Measurements from ENCODE around the gene PTPRT.
"Not testable (repeated sequence)": the region's sequence is repeated elsewhere in the genome, so short reads cannot be mapped to it uniquely, and the experiment has no call there.

Gene PTPRT

GRCh38 chr20:42252116-42252515, 937.6 kb downstream of the PTPRT start:
- DNase-seq (ENCODE audit: low read depth in 1 of 2, low spot score in 1 of 2): no peak

GRCh38 chr20:42218621-42219374, 970.9 kb downstream of the PTPRT start:
- no peak for DNase-seq (ENCODE audit: low read depth in 1 of 2, low spot score in 1 of 2)

GRCh38 chr20:42214074-42214473, 975.6 kb downstream of the PTPRT start:
- DNase-seq (ENCODE audit: low read depth in 1 of 2, low spot score in 1 of 2): no peak

- DNase-seq (ENCODE audit: low read depth in 1 of 2, low spot score in 1 of 2): no peak
Observed at GRCh38 chr20:42212391-42212790, 977.3 kb downstream of the PTPRT start.

- DNase-seq (ENCODE audit: low read depth in 1 of 2, low spot score in 1 of 2): not testable (repeated sequence)
Observed at GRCh38 chr20:42206557-42206956, 983.1 kb downstream of the PTPRT start.

- DNase-seq (ENCODE audit: low read depth in 1 of 2, low spot score in 1 of 2): no peak
Observed at GRCh38 chr20:42204109-42204660, 985.5 kb downstream of the PTPRT start.

- no peak for DNase-seq (ENCODE audit: low read depth in 1 of 2, low spot score in 1 of 2)
Observed at GRCh38 chr20:42197599-42197998, 992.1 kb downstream of the PTPRT start.

- DNase-seq (ENCODE audit: low read depth in 1 of 2, low spot score in 1 of 2): no peak
Observed at GRCh38 chr20:42193119-42193518, 996.6 kb downstream of the PTPRT start.

- DNase-seq (ENCODE audit: low read depth in 1 of 2, low spot score in 1 of 2): no peak
Observed at GRCh38 chr20:42192321-42192720, 997.4 kb downstream of the PTPRT start.

- no peak for DNase-seq (ENCODE audit: low read depth in 1 of 2, low spot score in 1 of 2)
Observed at GRCh38 chr20:42191140-42191860, 998.4 kb downstream of the PTPRT start.

GRCh38 chr20:42190084-42190483, 999.6 kb downstream of the PTPRT start:
- DNase-seq (ENCODE audit: low read depth in 1 of 2, low spot score in 1 of 2): no peak

- no peak for DNase-seq (ENCODE audit: low read depth in 1 of 2, low spot score in 1 of 2)
Observed at GRCh38 chr20:42186337-42186736, 1003.4 kb downstream of the PTPRT start.

GRCh38 chr20:42183147-42183546, 1006.6 kb downstream of the PTPRT start:
- no peak for DNase-seq (ENCODE audit: low read depth in 1 of 2, low spot score in 1 of 2)

- DNase-seq (ENCODE audit: low read depth in 1 of 2, low spot score in 1 of 2): no peak
Observed at GRCh38 chr20:42181064-42181463, 1008.6 kb downstream of the PTPRT start.

GRCh38 chr20:42179768-42180167, 1009.9 kb downstream of the PTPRT start:
- DNase-seq (ENCODE audit: low read depth in 1 of 2, low spot score in 1 of 2): no peak

- DNase-seq (ENCODE audit: low read depth in 1 of 2, low spot score in 1 of 2): no peak
Observed at GRCh38 chr20:42173440-42173839, 1016.3 kb downstream of the PTPRT start.

- DNase-seq (ENCODE audit: low read depth in 1 of 2, low spot score in 1 of 2): no peak
Observed at GRCh38 chr20:42164121-42164890, 1025.4 kb downstream of the PTPRT start.

GRCh38 chr20:42161228-42161829, 1028.4 kb downstream of the PTPRT start:
- no peak for DNase-seq (ENCODE audit: low read depth in 1 of 2, low spot score in 1 of 2)

- DNase-seq (ENCODE audit: low read depth in 1 of 2, low spot score in 1 of 2): no peak
Observed at GRCh38 chr20:42159808-42160207, 1029.9 kb downstream of the PTPRT start.

- DNase-seq (ENCODE audit: low read depth in 1 of 2, low spot score in 1 of 2): no peak
Observed at GRCh38 chr20:42158272-42158671, 1031.4 kb downstream of the PTPRT start.

GRCh38 chr20:42155586-42155985, 1034.1 kb downstream of the PTPRT start:
- DNase-seq (ENCODE audit: low read depth in 1 of 2, low spot score in 1 of 2): no peak
